HCT116 (cell line): ENCODE measurements around the gene TRAPPC1. TPM values are rescaled to one million over a fixed set of nuclear protein-coding genes. Genes with fewer than 3 reads are reported as not detected.

Source experiments
- ATAC-seq: fragments of 200-7000 bp; cut with Tn5 transposase; 2 replicates; pipeline ENCODE4 v1.9.1; 2020; ENCODE audit warnings: mild to moderate bottlenecking, moderate library complexity
- BruUV-seq: library from RNA; stranded (reverse); fragments of 400-500 nt; replicated peaks from 2 replicates; lab custom pipeline; 2021; lab: Mats Ljungman, UMichigan
- CTCF ChIA-PET: fragments of 300-600 bp; sonication (Branson Sonifier 250); formaldehyde crosslinking; loops from one replicate; lab custom pipeline; 2021; ENCODE audit warnings: antibody characterized with exemption; lab: Charles Lee
- POLR2A ChIA-PET: fragments of 300-600, 350-600 bp; sonication (Branson Sonifier 250); formaldehyde crosslinking; loops from one replicate; lab custom pipeline; 2021; ENCODE audit warnings: antibody characterized with exemption; lab: Charles Lee
- RAD21 ChIA-PET, 2 experiments: fragments of 300-600 bp; sonication (Branson Sonifier 250); formaldehyde crosslinking; loops; one replicate each; lab custom pipeline; 2023; ENCODE audit warnings: low total read pairs in 2 of 2; ENCODE audit not compliant: uncharacterized antibody in 2 of 2, unreplicated experiment in 2 of 2, low non-redundant PET in 1 of 2; lab: Charles Lee
- DNase-seq: peaks from one replicate; pipeline ENCODE4 v3.0.0-alpha.2; 2010; ENCODE audit warnings: low read depth, low spot score
- H2AFZ ChIP-seq: fragments of 200-600 bp; shearing (Covaris generic), sonication (generic); 2 replicates; pipeline ENCODE4 v1.6.1; 2017; ENCODE audit warnings: low read depth, mixed run types, mixed read lengths, antibody characterized with exemption, low read length; ENCODE audit not compliant: poor library complexity, severe bottlenecking
- H3K27ac ChIP-seq: 2 replicates; pipeline ENCODE4 v1.5.1; 2012; ENCODE audit warnings: low read depth, low read length
- H3K27me3 ChIP-seq: fragments of 200-600 bp; sonication (generic); 2 replicates; pipeline ENCODE4 v1.6.1; 2016; ENCODE audit warnings: mixed run types, low read length, mixed read lengths; ENCODE audit not compliant: insufficient read depth
- H3K36me3 ChIP-seq, 2 experiments: fragments of 200-500 bp in 1 of 2; fragments of 200-600 bp in 1 of 2; sonication (Bioruptor generic) in 1 of 2; sonication (generic) in 1 of 2; 2 replicates each; pipeline versions ENCODE4 v1.5.1 to v1.6.1; 2014 to 2016; ENCODE audit warnings: low read length in 2 of 2, inconsistent platforms in 1 of 2, mixed read lengths in 1 of 2, mixed run types in 1 of 2; ENCODE audit not compliant: insufficient read depth in 2 of 2, control insufficient read depth in 1 of 2
- H3K4me1 ChIP-seq, 2 experiments: fragments of 200-600 bp in 1 of 2; sonication (generic) in 1 of 2; 2 replicates each; pipeline versions ENCODE4 v1.5.1 to v1.6.1; 2012 to 2017; ENCODE audit warnings: low read length in 2 of 2, inconsistent platforms in 1 of 2, mild to moderate bottlenecking in 1 of 2, mixed read lengths in 1 of 2, mixed run types in 1 of 2, moderate library complexity in 1 of 2; ENCODE audit not compliant: insufficient read depth in 2 of 2, control insufficient read depth in 1 of 2
- H3K4me2 ChIP-seq: fragments of 200-600 bp; sonication (generic); 2 replicates; pipeline ENCODE4 v1.6.1; 2017; ENCODE audit warnings: mixed run types, low read length, mixed read lengths
- H3K4me3 ChIP-seq, 2 experiments: fragments of 200-600 bp in 1 of 2; sonication (generic) in 1 of 2; replicated peaks in 1 of 2; 2 replicates each; pipeline ENCODE4 v1.5.1; 2011 to 2016; ENCODE audit warnings: low read length in 2 of 2, control low read depth in 1 of 2, low read depth in 1 of 2, mild to moderate bottlenecking in 1 of 2, mixed read lengths in 1 of 2, mixed run types in 1 of 2
- H3K79me2 ChIP-seq: fragments of 200-600 bp; sonication (generic); 2 replicates; pipeline ENCODE4 v1.6.1; 2017; ENCODE audit warnings: mild to moderate bottlenecking, mixed run types, low read length, moderate library complexity, mixed read lengths; ENCODE audit not compliant: insufficient read depth
- H3K9ac ChIP-seq: fragments of 200-600 bp; sonication (generic); 2 replicates; pipeline ENCODE4 v1.6.1; 2016; ENCODE audit warnings: low read length, mixed read lengths
- H3K9me2 ChIP-seq: fragments of 200-600 bp; sonication (generic), shearing (Covaris generic); 2 replicates; pipeline ENCODE4 v1.6.1; 2017; ENCODE audit warnings: mixed run types, mild to moderate bottlenecking, moderate library complexity; ENCODE audit not compliant: insufficient read depth
- H3K9me3 ChIP-seq, 2 experiments: fragments of 200-500 bp in 1 of 2; fragments of 200-600 bp in 1 of 2; sonication (Bioruptor generic) in 1 of 2; sonication (generic) in 1 of 2; 2 replicates each; pipeline ENCODE4 v1.6.1; 2014 to 2017; ENCODE audit warnings: low read length in 2 of 2, mixed read lengths in 2 of 2, inconsistent platforms in 1 of 2, low read depth in 1 of 2, mild to moderate bottlenecking in 1 of 2, mixed run types in 1 of 2, moderate library complexity in 1 of 2; ENCODE audit not compliant: control insufficient read depth in 1 of 2, insufficient read depth in 1 of 2
- H4K20me1 ChIP-seq: fragments of 200-600 bp; sonication (generic), shearing (Covaris generic); 2 replicates; pipeline ENCODE4 v1.6.1; 2017; ENCODE audit warnings: mixed run types, mild to moderate bottlenecking, moderate library complexity; ENCODE audit not compliant: insufficient read depth
- ATF3 ChIP-seq: IDR thresholded peaks from 2 replicates; pipeline ENCODE4 v1.6.1; 2012
- CBX3 ChIP-seq: IDR thresholded peaks from 2 replicates; pipeline ENCODE4 v1.6.1; 2012; ENCODE audit warnings: low read depth
- CEBPB ChIP-seq: IDR thresholded peaks from 2 replicates; pipeline ENCODE4 v1.6.1; 2012; ENCODE audit warnings: low read depth
- CTCF ChIP-seq, 3 experiments: fragments of 200-600 bp in 1 of 3; sonication (generic) in 1 of 3; IDR thresholded peaks in 2 of 3; conservative IDR thresholded peaks in 1 of 3; 2 replicates each; pipeline ENCODE4 v1.5.1; 2012 to 2017; ENCODE audit warnings: low read depth in 2 of 3, low read length in 2 of 3, antibody characterized with exemption in 1 of 3, borderline replicate concordance in 1 of 3, control low read depth in 1 of 3, mild to moderate bottlenecking in 1 of 3, mixed read lengths in 1 of 3, mixed run types in 1 of 3, moderate library complexity in 1 of 3; ENCODE audit not compliant: insufficient read depth in 1 of 3
- ELF1 ChIP-seq: IDR thresholded peaks from 2 replicates; pipeline ENCODE4 v1.6.1; 2012; ENCODE audit warnings: low read depth, borderline replicate concordance
- EZH2 ChIP-seq: fragments of 200-600 bp; sonication (generic); IDR thresholded peaks from 2 replicates; pipeline ENCODE4 v1.6.1; 2017; ENCODE audit warnings: antibody characterized with exemption, mixed run types
- EZH2phosphoT487 ChIP-seq: fragments of 200-600 bp; IDR thresholded peaks from 2 replicates; pipeline ENCODE4 v1.6.1; 2018; ENCODE audit warnings: antibody characterized with exemption, borderline replicate concordance
- FOSL1 ChIP-seq: IDR thresholded peaks from 2 replicates; pipeline ENCODE4 v1.6.1; 2012; ENCODE audit warnings: low read depth
- JUND ChIP-seq: IDR thresholded peaks from 2 replicates; pipeline ENCODE4 v1.6.1; 2012
- MAX ChIP-seq: IDR thresholded peaks from 2 replicates; pipeline ENCODE4 v1.6.1; 2012
- POLR2AphosphoS5 ChIP-seq: IDR thresholded peaks from 2 replicates; pipeline ENCODE4 v1.6.1; 2011; ENCODE audit warnings: mild to moderate bottlenecking, low read depth, low read length, moderate library complexity
- RAD21 ChIP-seq: IDR thresholded peaks from 2 replicates; pipeline ENCODE4 v1.6.1; 2012; ENCODE audit warnings: low read depth, mild to moderate bottlenecking
- REST ChIP-seq: IDR thresholded peaks from 2 replicates; pipeline ENCODE4 v1.6.1; 2012; ENCODE audit warnings: low read depth
- SIN3A ChIP-seq: IDR thresholded peaks from 2 replicates; pipeline ENCODE4 v1.6.1; 2012; ENCODE audit warnings: low read depth
- SRF ChIP-seq: IDR thresholded peaks from 2 replicates; pipeline ENCODE4 v1.6.1; 2012; ENCODE audit warnings: low read depth
- TCF7L2 ChIP-seq: IDR thresholded peaks from 2 replicates; pipeline ENCODE4 v1.7.0; 2011; ENCODE audit warnings: borderline replicate concordance, inconsistent platforms; ENCODE audit not compliant: insufficient read depth, insufficient read length; ENCODE audit errors: extremely low read depth
- YY1 ChIP-seq: IDR thresholded peaks from 2 replicates; pipeline ENCODE4 v1.6.1; 2011; ENCODE audit warnings: low read length, low read depth, moderate library complexity, mild to moderate bottlenecking; ENCODE audit not compliant: insufficient replicate concordance; ENCODE audit errors: extremely low read depth
- ZBTB33 ChIP-seq: IDR thresholded peaks from 2 replicates; pipeline ENCODE4 v1.6.1; 2011; ENCODE audit warnings: mild to moderate bottlenecking, low read length, moderate library complexity; ENCODE audit not compliant: insufficient replicate concordance; ENCODE audit errors: extremely low read depth
- ZFX ChIP-seq: fragments of 450-650 bp; IDR thresholded peaks from 2 replicates; pipeline ENCODE4 v1.6.1; 2017
- ZNF274 ChIP-seq: fragments of 200-500 bp; sonication (Bioruptor generic); IDR thresholded peaks from 2 replicates; pipeline ENCODE4 v1.6.1; 2014; ENCODE audit warnings: mild to moderate bottlenecking, low read depth, low read length, inconsistent platforms
- intact Hi-C: fragments of 100-400 bp; cut with micrococcal nuclease; formaldehyde crosslinking; loops from 2 replicates; pipeline ENCODE4 v1.10.0; 2022
- total RNA-seq: library from RNA; stranded (reverse); gene quantifications from one replicate; pipeline ENCODE4 v1.2.1, GENCODE V29; 2021; ENCODE audit not compliant: unreplicated experiment

Gene TRAPPC1
- total RNA-seq, 1 experiment from 2014 or later, result 123 TPM

- no peak overlapping the region for H2AFZ ChIP-seq
- no peak overlapping the region for H3K27ac ChIP-seq
- BruUV-seq, result no TSS peak
- no peaks in the 10 kb centered on the region; a peak in 1 of 4 replicates for H3K4me1 ChIP-seq
- no peak overlapping the region for H3K4me2 ChIP-seq
- no peaks in the 10 kb centered on the region for H3K9me3 ChIP-seq
- ATAC-seq (no peak), DNase-seq (no peak)
- H4K20me1 ChIP-seq, result no peaks in the 10 kb centered on the region
- RAD21 ChIA-PET, result no interaction called here
- no peaks in the 10 kb centered on the region for H3K79me2 ChIP-seq
- no peak overlapping the region for H3K9ac ChIP-seq
- no peaks in the 10 kb centered on the region for H3K27me3 ChIP-seq
- H3K36me3 ChIP-seq, result peaks cover 31 to 46% of the 10 kb centered on the region in 2 experiments; a peak in 3 of 4 replicates
- intact Hi-C loops, result loop anchor here (1.0 to 5.0 kb wide), 2 partner anchors 35 to 75 kb away; no protein-coding TSS in a partner anchor
- H3K4me3 ChIP-seq, result no peak overlapping the region
- CTCF ChIA-PET, result interaction anchor here (0.7 kb wide), 1 partner anchor 63 kb away, joined by 3 read pairs; the partner anchor contains the start of gene KDM6B
- POLR2A ChIA-PET, result no interaction called here
- H3K9me2 ChIP-seq, result no peaks in the 10 kb centered on the region
- no peak for TF ChIP-seq ZFX
- no peak for TF ChIP-seq REST
- TF ChIP-seq ELF1, result no peak
- TF ChIP-seq CEBPB, result no peak
- no peak for TF ChIP-seq CBX3
- TF ChIP-seq ZBTB33, result no peak
- no peak for TF ChIP-seq CTCF (IDR thresholded peaks at IDR 0.05 in 2 of 3, conservative IDR thresholded peaks at IDR 0.05 in 1 of 3; ENCODE audit: borderline replicate concordance in 1 of 3, insufficient read depth in 1 of 3, low read depth in 2 of 3, low read length in 2 of 3)
- TF ChIP-seq ZNF274, result no peak
- TF ChIP-seq POLR2AphosphoS5, result no peak
- no peak for TF ChIP-seq ATF3
- TF ChIP-seq EZH2, result no peak
- no peak for TF ChIP-seq TCF7L2
- TF ChIP-seq SIN3A, result no peak
- TF ChIP-seq JUND, result no peak
- TF ChIP-seq MAX, result no peak
- TF ChIP-seq RAD21, result no peak
- TF ChIP-seq FOSL1, result no peak
- TF ChIP-seq EZH2phosphoT487, result no peak
- TF ChIP-seq SRF, result no peak
- TF ChIP-seq YY1, result no peak
These were observed 34.7 kb downstream of the TRAPPC1 start for GRCh38 chr17:7897090-7897489.
